AG04449 (cell line): ENCODE results near the gene MSRB1.
A peak's percentile ranks its signal among the peaks of the same experiment; 100 is the strongest.

Source experiments
- CTCF ChIA-PET: fragments of 350-600 bp; formaldehyde crosslinking; extraction: SDS; loops from one replicate; lab custom pipeline; 2021; ENCODE audit warnings: antibody characterized with exemption; lab: Yijun Ruan, JAX
- POLR2A ChIA-PET: fragments of 400-600, 350-600 bp; formaldehyde crosslinking; extraction: SDS; loops from one replicate; lab custom pipeline; 2020; ENCODE audit warnings: antibody characterized with exemption, inconsistent platforms; lab: Yijun Ruan, JAX
- DNase-seq: peaks from one replicate; pipeline ENCODE4 v3.0.0-alpha.2; 2010; ENCODE audit warnings: low read depth, low spot score
- H3K4me3 ChIP-seq: 2 replicates; pipeline ENCODE4 v1.5.1; 2011; ENCODE audit warnings: low read depth, mild to moderate bottlenecking, control low read depth, low read length
- TF ChIP-seq, protein P1 (sequence below): IDR thresholded peaks from one replicate; pipeline ENCODE4 v1.5.1; 2011; ENCODE audit warnings: mild to moderate bottlenecking, moderate library complexity, low read length, control low read depth, inconsistent platforms; ENCODE audit not compliant: insufficient read depth; ENCODE audit errors: missing control alignments

Gene MSRB1

GRCh38 chr16:1947369-1947670 lies 4.3 kb upstream of the MSRB1 start:
- TF ChIP-seq, protein P1, sequence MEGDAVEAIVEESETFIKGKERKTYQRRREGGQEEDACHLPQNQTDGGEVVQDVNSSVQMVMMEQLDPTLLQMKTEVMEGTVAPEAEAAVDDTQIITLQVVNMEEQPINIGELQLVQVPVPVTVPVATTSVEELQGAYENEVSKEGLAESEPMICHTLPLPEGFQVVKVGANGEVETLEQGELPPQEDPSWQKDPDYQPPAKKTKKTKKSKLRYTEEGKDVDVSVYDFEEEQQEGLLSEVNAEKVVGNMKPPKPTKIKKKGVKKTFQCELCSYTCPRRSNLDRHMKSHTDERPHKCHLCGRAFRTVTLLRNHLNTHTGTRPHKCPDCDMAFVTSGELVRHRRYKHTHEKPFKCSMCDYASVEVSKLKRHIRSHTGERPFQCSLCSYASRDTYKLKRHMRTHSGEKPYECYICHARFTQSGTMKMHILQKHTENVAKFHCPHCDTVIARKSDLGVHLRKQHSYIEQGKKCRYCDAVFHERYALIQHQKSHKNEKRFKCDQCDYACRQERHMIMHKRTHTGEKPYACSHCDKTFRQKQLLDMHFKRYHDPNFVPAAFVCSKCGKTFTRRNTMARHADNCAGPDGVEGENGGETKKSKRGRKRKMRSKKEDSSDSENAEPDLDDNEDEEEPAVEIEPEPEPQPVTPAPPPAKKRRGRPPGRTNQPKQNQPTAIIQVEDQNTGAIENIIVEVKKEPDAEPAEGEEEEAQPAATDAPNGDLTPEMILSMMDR, result no peak
- CTCF ChIA-PET, result no interaction called here

DNA sequence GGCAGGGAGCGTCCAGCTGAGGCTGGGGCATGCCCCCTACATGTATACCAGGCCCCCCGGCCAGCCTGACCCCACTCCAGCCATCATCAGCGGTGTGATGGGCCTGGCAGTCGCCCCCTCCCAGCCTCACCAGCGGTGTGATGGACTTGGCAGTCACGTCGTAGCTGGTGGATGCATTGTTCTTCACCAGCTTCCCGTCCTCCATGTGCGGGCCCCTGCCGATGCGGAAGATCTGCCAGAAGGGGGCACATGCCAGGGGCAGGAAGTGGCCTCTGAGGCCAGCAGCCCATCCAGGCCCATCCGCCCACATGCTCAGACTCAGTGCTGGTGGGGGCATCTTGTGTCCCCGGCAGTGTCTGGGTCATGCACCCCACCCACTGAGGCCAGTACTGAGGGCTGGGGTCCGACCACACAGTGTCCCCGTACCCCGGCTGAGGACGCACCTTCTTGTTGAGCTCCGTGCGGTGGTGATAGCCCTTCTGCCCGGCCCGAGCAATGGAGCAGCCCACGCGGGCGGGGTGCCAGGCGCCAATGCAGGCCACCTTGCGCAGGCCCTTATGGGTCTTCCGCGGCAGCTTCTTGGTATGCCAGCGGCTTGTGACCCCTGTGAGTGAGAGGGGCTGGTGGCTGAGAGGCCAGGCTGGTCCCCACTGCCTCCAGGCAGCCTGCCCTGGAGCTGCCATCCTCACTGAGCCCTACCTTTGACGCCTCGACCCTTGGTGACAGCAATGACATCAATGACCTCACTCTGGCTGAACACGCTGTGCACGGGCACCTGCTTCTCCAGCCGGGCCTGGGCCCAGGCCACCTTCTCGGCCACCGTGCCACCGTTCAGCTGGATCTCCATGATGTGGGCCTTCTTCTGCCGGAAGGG lies 3.7 kb upstream of the MSRB1 start:
- no peak overlapping the region for H3K4me3 ChIP-seq
- no peak for DNase-seq
- TF ChIP-seq, protein P1, result no peak
- POLR2A ChIA-PET, result interaction anchor here (4.7 kb wide), 1 partner anchor 18 kb away, joined by 45 read pairs; the partner anchor contains the start of gene RPS2
- CTCF ChIA-PET, result interaction anchor here (1.4 to 2.3 kb wide), 2 partner anchors 17 to 18 kb away, joined by 3 to 14 read pairs; partner anchors contain the start of gene RPS2

More at GRCh38 chr16:1947369-1947670, 4.3 kb upstream of the MSRB1 start:
- H3K4me3 ChIP-seq, result no peak overlapping the region
- POLR2A ChIA-PET, result interaction anchor here (4.7 kb wide), 1 partner anchor 17 kb away, joined by 45 read pairs; the partner anchor contains the start of gene RPS2
- no peak for DNase-seq

- POLR2A ChIA-PET, result interaction anchor here (4.7 kb wide), 1 partner anchor 19 kb away, joined by 45 read pairs; the partner anchor contains the start of gene RPS2
- TF ChIP-seq, protein P1, result no peak
- no peak overlapping the region for H3K4me3 ChIP-seq
- CTCF ChIA-PET, result interaction anchor here (1.4 to 2.3 kb wide), 2 partner anchors 17 to 19 kb away, joined by 3 to 14 read pairs; partner anchors contain the start of gene RPS2
- DNase-seq, result no peak
Observed at GRCh38 chr16:1945559-1946391, 2.8 kb upstream of the MSRB1 start.

- POLR2A ChIA-PET, result interaction anchor here (4.7 kb wide), 1 partner anchor 20 kb away, joined by 45 read pairs; the partner anchor contains the start of gene RPS2
- H3K4me3 ChIP-seq, result no peak overlapping the region
- no peak for DNase-seq
- TF ChIP-seq, protein P1, result no peak
- CTCF ChIA-PET, result interaction anchor here (2.3 to 7.4 kb wide), 2 partner anchors 15 to 16 kb away, joined by 14 to 80 read pairs; no protein-coding TSS in a partner anchor
Observed at GRCh38 chr16:1944612-1945199, 1.7 kb upstream of the MSRB1 start.

GRCh38 chr16:1942047-1942809 lies 771 bp downstream of the MSRB1 start:
- ChIA-PET POLR2A (no interaction called here), CTCF (interaction anchor here (1.2 to 7.4 kb wide), 6 partner anchors 10 to 168 kb away, joined by 3 to 80 read pairs (median 4); partner anchors contain the start of gene RPS2)
- DNase-seq, result no peak
- H3K4me3 ChIP-seq, result peak overlapping the region; percentile 87
- TF ChIP-seq, protein P1, result no peak
